Measurements from ENCODE around the gene SLC26A1.

SLC26A1 gene

GRCh38 chr4:1031956-1032795, 39.0 kb upstream of the SLC26A1 start:
- H3K9ac ChIP-seq (ENCODE audit: low read length), result no peak overlapping the region
- no peaks in the 10 kb centered on the region for H3K27me3 ChIP-seq (ENCODE audit: low read length)
- H3K36me3 ChIP-seq (ENCODE audit: low read length), result no peaks in the 10 kb centered on the region
- H3K4me2 ChIP-seq (ENCODE audit: low read depth, low read length, poor library complexity, severe bottlenecking), result no peak overlapping the region
- H3F3A ChIP-seq (ENCODE audit: insufficient read depth), result no peaks in the 10 kb centered on the region
- H4K20me1 ChIP-seq (ENCODE audit: low read depth, low read length), result no peaks in the 10 kb centered on the region
- no peak overlapping the region for H3K4me3 ChIP-seq (ENCODE audit: insufficient read depth, low read length, poor library complexity, severe bottlenecking)
- no peak overlapping the region for H3K27ac ChIP-seq (ENCODE audit: low read depth, low read length)
- H3K9me2 ChIP-seq (replicated peaks; ENCODE audit: insufficient read depth, low read length), result no peaks in the 10 kb centered on the region
- no peaks in the 10 kb centered on the region for H3K9me3 ChIP-seq (ENCODE audit: insufficient read depth, low read length)
- TF ChIP-seq EZH2phosphoT487 (conservative IDR thresholded peaks at IDR 0.05; ENCODE audit: low read length) (no peak), CTCF (IDR thresholded peaks at IDR 0.05; ENCODE audit: insufficient read depth, low read length, poor library complexity, severe bottlenecking) (no peak)
- no peaks in the 10 kb centered on the region for H3K79me2 ChIP-seq (ENCODE audit: insufficient read depth, low read length)
- H2AFZ ChIP-seq (ENCODE audit: low read depth, low read length, severe bottlenecking), result no peak overlapping the region

GRCh38 chr4:1031346-1031745, 38.1 kb upstream of the SLC26A1 start:
- H4K20me1 ChIP-seq (ENCODE audit: low read depth, low read length), result no peaks in the 10 kb centered on the region
- no peaks in the 10 kb centered on the region for H3K27me3 ChIP-seq (ENCODE audit: low read length)
- H3K9me2 ChIP-seq (replicated peaks; ENCODE audit: insufficient read depth, low read length), result no peaks in the 10 kb centered on the region
- TF ChIP-seq CTCF (IDR thresholded peaks at IDR 0.05; ENCODE audit: insufficient read depth, low read length, poor library complexity, severe bottlenecking), result no peak
- TF ChIP-seq EZH2phosphoT487 (conservative IDR thresholded peaks at IDR 0.05; ENCODE audit: low read length), result no peak
- no peak overlapping the region for H2AFZ ChIP-seq (ENCODE audit: low read depth, low read length, severe bottlenecking)
- no peaks in the 10 kb centered on the region for H3K36me3 ChIP-seq (ENCODE audit: low read length)
- H3K79me2 ChIP-seq (ENCODE audit: insufficient read depth, low read length), result no peaks in the 10 kb centered on the region
- no peak overlapping the region for H3K9ac ChIP-seq (ENCODE audit: low read length)
- H3K4me3 ChIP-seq (ENCODE audit: insufficient read depth, low read length, poor library complexity, severe bottlenecking), result no peak overlapping the region
- H3K4me2 ChIP-seq (ENCODE audit: low read depth, low read length, poor library complexity, severe bottlenecking), result no peak overlapping the region
- no peaks in the 10 kb centered on the region; the same call in 1 of the 2 replicates for H3F3A ChIP-seq (ENCODE audit: insufficient read depth)
- H3K27ac ChIP-seq (ENCODE audit: low read depth, low read length), result no peak overlapping the region
- no peaks in the 10 kb centered on the region for H3K9me3 ChIP-seq (ENCODE audit: insufficient read depth, low read length)

GRCh38 chr4:1030559-1030958, 37.4 kb upstream of the SLC26A1 start:
- no peak overlapping the region for H3K9ac ChIP-seq (ENCODE audit: low read length)
- H3K36me3 ChIP-seq (ENCODE audit: low read length), result no peaks in the 10 kb centered on the region
- no peak overlapping the region for H3K4me3 ChIP-seq (ENCODE audit: insufficient read depth, low read length, poor library complexity, severe bottlenecking)
- H3F3A ChIP-seq (ENCODE audit: insufficient read depth), result no peaks in the 10 kb centered on the region; the same call in 1 of the 2 replicates
- no peak overlapping the region for H2AFZ ChIP-seq (ENCODE audit: low read depth, low read length, severe bottlenecking)
- H3K27me3 ChIP-seq (ENCODE audit: low read length), result no peaks in the 10 kb centered on the region
- no peaks in the 10 kb centered on the region for H3K9me3 ChIP-seq (ENCODE audit: insufficient read depth, low read length)
- no peaks in the 10 kb centered on the region for H4K20me1 ChIP-seq (ENCODE audit: low read depth, low read length)
- no peak for TF ChIP-seq EZH2phosphoT487 (conservative IDR thresholded peaks at IDR 0.05; ENCODE audit: low read length)
- no peak overlapping the region for H3K4me2 ChIP-seq (ENCODE audit: low read depth, low read length, poor library complexity, severe bottlenecking)
- no peaks in the 10 kb centered on the region for H3K9me2 ChIP-seq (replicated peaks; ENCODE audit: insufficient read depth, low read length)
- no peaks in the 10 kb centered on the region for H3K79me2 ChIP-seq (ENCODE audit: insufficient read depth, low read length)
- no peak overlapping the region for H3K27ac ChIP-seq (ENCODE audit: low read depth, low read length)

- Histone ChIP-seq H3K4me2 (ENCODE audit: low read depth, low read length, poor library complexity, severe bottlenecking) (no peak overlapping the region), H3K27me3 (ENCODE audit: low read length) (no peaks in the 10 kb centered on the region), H3K4me3 (ENCODE audit: insufficient read depth, low read length, poor library complexity, severe bottlenecking) (no peak overlapping the region), H3K27ac (ENCODE audit: low read depth, low read length) (no peak overlapping the region), H3K9me2 (replicated peaks; ENCODE audit: insufficient read depth, low read length) (no peaks in the 10 kb centered on the region), H3F3A (ENCODE audit: insufficient read depth) (no peaks in the 10 kb centered on the region; the same call in 1 of the 2 replicates), H2AFZ (ENCODE audit: low read depth, low read length, severe bottlenecking) (no peak overlapping the region), H3K9me3 (ENCODE audit: insufficient read depth, low read length) (no peaks in the 10 kb centered on the region), H4K20me1 (ENCODE audit: low read depth, low read length) (no peaks in the 10 kb centered on the region), H3K36me3 (ENCODE audit: low read length) (no peaks in the 10 kb centered on the region), H3K79me2 (ENCODE audit: insufficient read depth, low read length) (no peaks in the 10 kb centered on the region), H3K9ac (ENCODE audit: low read length) (no peak overlapping the region)
- no peak for TF ChIP-seq EZH2phosphoT487 (conservative IDR thresholded peaks at IDR 0.05; ENCODE audit: low read length)
- no peak for TF ChIP-seq CTCF (IDR thresholded peaks at IDR 0.05; ENCODE audit: insufficient read depth, low read length, poor library complexity, severe bottlenecking)
Observed at GRCh38 chr4:1030031-1030430, 36.8 kb upstream of the SLC26A1 start.

Measured in SU-DHL-6 (cell line).